Measurements from ENCODE around the gene TAF3.

GRCh38 chr10:8049045-8049864 lies 230.9 kb downstream of the TAF3 start:
- TF ChIP-seq POLR2A (IDR thresholded peaks at IDR 0.05) (no peak), CTCF (IDR thresholded peaks at IDR 0.05) (no peak), POLR2AphosphoS5 (IDR thresholded peaks at IDR 0.05) (no peak)
